Uterus (tissue), 4 donors: Measurements from ENCODE around the gene NETO2. TPM values are rescaled to one million over a fixed set of nuclear protein-coding genes. Genes with fewer than 3 reads are reported as not detected.
"Not testable (repeated sequence)": the region's sequence is repeated elsewhere in the genome, so short reads cannot be mapped to it uniquely, and the experiment has no call there.

ENCODE experiments used
- DNase-seq, 2 donors: peaks; one replicate each; pipeline ENCODE4 v3.0.0-alpha.2; 2019 to 2020
- H3K27ac ChIP-seq, 2 donors: fragments of 200-600 bp; sonication (generic); 1 replicate in 1 of 2; 2 replicates in 1 of 2; pipeline ENCODE4 v1.5.1; 2016 to 2018
- H3K27me3 ChIP-seq, 2 donors: fragments of 200-600 bp; sonication (generic); one replicate each; pipeline ENCODE4 v1.5.1; 2018 to 2019; ENCODE audit warnings: control low read depth in 1 of 2
- H3K36me3 ChIP-seq, 2 donors: fragments of 200-600 bp; sonication (generic); one replicate each; pipeline ENCODE4 v1.5.1; 2019; ENCODE audit warnings: control low read depth in 1 of 2
- H3K4me1 ChIP-seq, 2 donors: fragments of 200-600 bp; sonication (generic); one replicate each; pipeline ENCODE4 v1.5.1; 2018 to 2019; ENCODE audit warnings: control low read depth in 1 of 2
- H3K4me3 ChIP-seq, 2 donors: fragments of 200-600 bp; sonication (generic); 1 replicate in 1 of 2; 2 replicates in 1 of 2; pipeline ENCODE4 v1.5.1; 2018 to 2019; ENCODE audit warnings: mild to moderate bottlenecking in 1 of 2
- H3K9me3 ChIP-seq, 2 donors: fragments of 200-600 bp; sonication (generic); one replicate each; pipeline ENCODE4 v1.5.1; 2019; ENCODE audit warnings: control low read depth in 1 of 2
- CTCF ChIP-seq, 4 experiments: fragments of 200-600 bp in 2 of 4; fragments of 450-650 bp in 2 of 4; sonication (generic) in 2 of 4; IDR thresholded peaks; one replicate each; pipeline ENCODE4 v1.5.1; 2016 to 2019; ENCODE audit warnings: antibody characterized with exemption in 4 of 4, mild to moderate bottlenecking in 2 of 4, moderate library complexity in 1 of 4
- POLR2A ChIP-seq, 2 donors: fragments of 450-650 bp; IDR thresholded peaks; one replicate each; pipeline ENCODE4 v1.6.1; 2016; ENCODE audit warnings: antibody characterized with exemption in 2 of 2, mild to moderate bottlenecking in 1 of 2, moderate library complexity in 1 of 2
- intact Hi-C: fragments of 100-400 bp; cut with DNase I; formaldehyde crosslinking; loops from one replicate; pipeline ENCODE4 v1.15.1; 2023; ENCODE audit warnings: low total_unique reads
- total RNA-seq, 4 donors: library from RNA; depleted of rRNA in 3 of 4; stranded (reverse); fragments of >200 nt in 3 of 4; gene quantifications; one replicate each; pipeline versions ENCODE4 v1.1.0 to v1.2.4, GENCODE V29; 2014 to 2023
- donor health status: DM: yes; HTN: yes; CAD: no.

NETO2 gene
- total RNA-seq, 4 donors from 2014 or later = 0.55 to 14.3 (median 5.0) TPM

GRCh38 chr16:47058295-47059086 is 85.3 kb downstream of the NETO2 start:
- intact Hi-C loops = no loop called here
- no peak for DNase-seq
- Histone ChIP-seq H3K36me3 (no peaks in the 10 kb centered on the region), H3K4me3 (no peak overlapping the region), H3K27me3 (no peaks in the 10 kb centered on the region), H3K9me3 (no peaks in the 10 kb centered on the region), H3K27ac (no peak overlapping the region), H3K4me1 (no peaks in the 10 kb centered on the region)
- TF ChIP-seq POLR2A (IDR thresholded peaks at IDR 0.05) (no peak), CTCF (IDR thresholded peaks at IDR 0.05) (no peak)

DNA sequence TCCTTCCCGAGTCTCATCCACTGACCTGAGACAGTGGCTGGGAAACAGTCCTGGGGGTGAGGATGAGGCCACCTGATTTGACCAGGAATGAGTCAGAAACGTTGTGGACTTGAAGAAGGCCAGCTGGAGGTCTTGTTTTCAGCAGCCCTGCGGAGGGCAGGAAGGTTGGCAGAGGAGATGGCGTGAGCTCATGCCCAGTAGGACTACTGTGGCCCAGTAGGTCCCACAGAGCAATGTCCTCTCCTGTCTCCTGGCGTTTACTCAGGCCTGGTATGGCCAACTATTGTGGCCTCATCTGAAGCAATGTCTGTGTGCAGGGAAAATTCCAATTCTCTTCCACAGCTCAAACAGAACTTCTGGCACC is 86.1 kb downstream of the NETO2 start:
- DNase-seq = no peak
- H3K4me1 ChIP-seq = no peaks in the 10 kb centered on the region
- TF ChIP-seq POLR2A (IDR thresholded peaks at IDR 0.05) = no peak
- H3K36me3 ChIP-seq = no peaks in the 10 kb centered on the region
- H3K4me3 ChIP-seq = no peak overlapping the region
- H3K27me3 ChIP-seq = no peaks in the 10 kb centered on the region
- H3K9me3 ChIP-seq = no peaks in the 10 kb centered on the region
- no peak overlapping the region for H3K27ac ChIP-seq
- intact Hi-C loops = no loop called here

- H3K27me3 ChIP-seq = no peaks in the 10 kb centered on the region
- no peak overlapping the region for H3K4me3 ChIP-seq
- no peaks in the 10 kb centered on the region for H3K9me3 ChIP-seq
- H3K27ac ChIP-seq = no peak overlapping the region
- no peak for TF ChIP-seq CTCF (IDR thresholded peaks at IDR 0.05)
- TF ChIP-seq POLR2A (IDR thresholded peaks at IDR 0.05) = no peak
- H3K36me3 ChIP-seq = no peaks in the 10 kb centered on the region
- H3K4me1 ChIP-seq = no peaks in the 10 kb centered on the region
- no peak for DNase-seq
- intact Hi-C loops = no loop called here
These were observed 86.8 kb downstream of the NETO2 start for GRCh38 chr16:47056688-47057629.

- H3K4me3 ChIP-seq, H3K27ac ChIP-seq, H3K4me1 ChIP-seq, H3K36me3 ChIP-seq, DNase-seq, H3K9me3 ChIP-seq, intact Hi-C loops, H3K27me3 ChIP-seq: not testable (repeated sequence)
These were observed 87.7 kb downstream of the NETO2 start for GRCh38 chr16:47056061-47056460.

DNA sequence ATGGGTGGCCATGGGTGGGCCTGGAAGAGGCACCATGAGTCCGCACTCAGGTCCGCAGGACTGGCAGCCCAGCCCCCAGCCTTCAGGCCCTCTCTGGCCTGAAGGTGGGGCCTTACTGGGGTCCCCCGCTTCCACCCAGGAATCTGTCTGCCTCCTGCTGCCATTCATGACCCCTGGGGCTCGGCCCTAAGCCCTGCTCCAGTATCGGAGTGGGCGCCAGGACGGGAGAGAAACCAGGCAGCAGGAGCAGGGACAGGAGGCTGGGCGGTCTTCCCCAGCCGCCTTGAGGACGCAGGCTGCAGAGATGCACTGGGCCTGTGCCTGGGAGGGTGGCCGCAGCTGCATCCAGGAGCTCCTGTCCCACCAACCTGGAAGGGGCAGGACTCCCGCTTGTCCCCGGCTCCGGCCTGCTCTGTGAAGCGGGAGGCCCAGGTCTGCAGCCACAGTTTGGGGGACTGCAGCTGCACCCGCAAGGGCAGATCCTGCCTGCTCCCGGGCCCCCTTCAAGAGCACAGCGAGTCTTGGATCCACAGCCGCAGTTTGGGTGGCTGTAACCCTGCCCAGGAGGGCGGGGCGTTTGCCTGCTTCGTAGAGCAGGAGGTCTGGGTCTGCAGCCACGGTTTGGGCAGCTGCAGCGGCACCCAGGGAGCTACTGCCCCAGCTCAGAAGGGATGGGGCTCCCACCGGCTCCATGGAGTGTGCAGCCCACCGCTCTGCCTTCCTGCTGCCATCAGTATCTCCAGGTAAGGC is 88.4 kb downstream of the NETO2 start:
- no peak overlapping the region for H3K4me3 ChIP-seq
- H3K9me3 ChIP-seq = no peaks in the 10 kb centered on the region
- H3K27me3 ChIP-seq = no peaks in the 10 kb centered on the region
- H3K36me3 ChIP-seq = no peaks in the 10 kb centered on the region
- no peak overlapping the region for H3K27ac ChIP-seq
- no peak for TF ChIP-seq POLR2A (IDR thresholded peaks at IDR 0.05)
- TF ChIP-seq CTCF (IDR thresholded peaks at IDR 0.05) = no peak
- intact Hi-C loops = no loop called here
- no peaks in the 10 kb centered on the region for H3K4me1 ChIP-seq
- no peak for DNase-seq
